H9 (cell line): ENCODE measurements around the gene SLC35F6. TPM values are rescaled to one million over a fixed set of nuclear protein-coding genes. Genes with fewer than 3 reads are reported as not detected.

ENCODE experiments used
- DNase-seq: peaks from one replicate; pipeline ENCODE4 v3.0.0-alpha.2; 2017
- H2AFZ ChIP-seq: one replicate; pipeline ENCODE4 v1.6.1; 2013; ENCODE audit warnings: mild to moderate bottlenecking, low read length, control low read depth, moderate library complexity
- H2AK5ac ChIP-seq: 2 replicates; pipeline ENCODE4 v1.6.1; 2013; ENCODE audit warnings: low read length, control low read depth, mixed read lengths; ENCODE audit not compliant: insufficient read length
- H2BK120ac ChIP-seq: one replicate; pipeline ENCODE4 v1.6.1; 2013; ENCODE audit warnings: low read depth, mild to moderate bottlenecking, low read length, control low read depth, inconsistent platforms; ENCODE audit not compliant: poor library complexity, severe bottlenecking
- H2BK12ac ChIP-seq: 2 replicates; pipeline ENCODE4 v1.6.1; 2013; ENCODE audit warnings: low read length, control low read depth, mixed read lengths, low read depth; ENCODE audit not compliant: insufficient read length
- H2BK15ac ChIP-seq: 2 replicates; pipeline ENCODE4 v1.6.1; 2013; ENCODE audit warnings: low read depth, low read length, control low read depth
- H2BK20ac ChIP-seq: one replicate; pipeline ENCODE4 v1.6.1; 2013; ENCODE audit warnings: low read depth, mild to moderate bottlenecking, low read length, control low read depth, inconsistent platforms; ENCODE audit not compliant: poor library complexity, severe bottlenecking
- H2BK5ac ChIP-seq: 2 replicates; pipeline ENCODE4 v1.6.1; 2013; ENCODE audit warnings: low read length, control low read depth, mixed read lengths; ENCODE audit not compliant: insufficient read length
- H3K14ac ChIP-seq: 2 replicates; pipeline ENCODE4 v1.6.1; 2013; ENCODE audit warnings: low read length, control low read depth; ENCODE audit not compliant: insufficient read depth
- H3K18ac ChIP-seq: 2 replicates; pipeline ENCODE4 v1.6.1; 2013; ENCODE audit warnings: low read depth, mild to moderate bottlenecking, mixed read lengths, low read length, control low read depth; ENCODE audit not compliant: insufficient read length
- H3K23ac ChIP-seq: 2 replicates; pipeline ENCODE4 v1.6.1; 2013; ENCODE audit warnings: low read length, control low read depth, mixed read lengths, low read depth; ENCODE audit not compliant: insufficient read length
- H3K23me2 ChIP-seq: 2 replicates; pipeline ENCODE4 v1.6.1; 2013; ENCODE audit warnings: low read depth, mild to moderate bottlenecking, mixed read lengths, low read length, control low read depth; ENCODE audit not compliant: insufficient read length, poor library complexity, severe bottlenecking
- H3K27ac ChIP-seq: 2 replicates; pipeline ENCODE4 v1.5.1; 2013; ENCODE audit warnings: low read length, control low read depth, mixed read lengths, low read depth; ENCODE audit not compliant: insufficient read length
- H3K27me3 ChIP-seq: 2 replicates; pipeline ENCODE4 v1.6.1; 2013; ENCODE audit warnings: low read length, control low read depth, inconsistent platforms; ENCODE audit not compliant: insufficient read depth
- H3K4ac ChIP-seq: 2 replicates; pipeline ENCODE4 v1.6.1; 2013; ENCODE audit warnings: low read depth, mild to moderate bottlenecking, control low read depth, inconsistent platforms, low read length, moderate library complexity
- H3K4me1 ChIP-seq: 2 replicates; pipeline ENCODE4 v1.6.1; 2013; ENCODE audit warnings: low read length, control low read depth, inconsistent platforms; ENCODE audit not compliant: insufficient read depth
- H3K4me2 ChIP-seq: 2 replicates; pipeline ENCODE4 v1.6.1; 2013; ENCODE audit warnings: low read length, control low read depth, mixed read lengths; ENCODE audit not compliant: insufficient read length, insufficient read depth
- H3K56ac ChIP-seq: 2 replicates; pipeline ENCODE4 v1.6.1; 2013; ENCODE audit warnings: low read depth, mild to moderate bottlenecking, mixed read lengths, low read length, control low read depth; ENCODE audit not compliant: insufficient read length
- H3K79me1 ChIP-seq: 2 replicates; pipeline ENCODE4 v1.6.1; 2013; ENCODE audit warnings: low read depth, mild to moderate bottlenecking, moderate library complexity, low read length, control low read depth, inconsistent platforms; ENCODE audit not compliant: insufficient read depth, poor library complexity, severe bottlenecking
- H3K79me2 ChIP-seq: 2 replicates; pipeline ENCODE4 v1.6.1; 2013; ENCODE audit warnings: low read length, control low read depth, inconsistent platforms; ENCODE audit not compliant: insufficient read depth
- H3K9ac ChIP-seq: 2 replicates; pipeline ENCODE4 v1.6.1; 2013; ENCODE audit warnings: low read length, control low read depth, mixed read lengths; ENCODE audit not compliant: insufficient read length; ENCODE audit errors: extremely low read depth
- H3K9me3 ChIP-seq: one replicate; pipeline ENCODE4 v1.6.1; 2013; ENCODE audit warnings: low read depth, low read length, inconsistent platforms; ENCODE audit not compliant: control insufficient read depth
- H3T11ph ChIP-seq: one replicate; pipeline ENCODE4 v1.6.1; 2013; ENCODE audit warnings: mild to moderate bottlenecking, low read length, control low read depth, inconsistent platforms
- H4K20me1 ChIP-seq: one replicate; pipeline ENCODE4 v1.6.1; 2013; ENCODE audit not compliant: control insufficient read depth, insufficient read length, insufficient read depth
- H4K5ac ChIP-seq: 2 replicates; pipeline ENCODE4 v1.6.1; 2013; ENCODE audit warnings: low read depth, mild to moderate bottlenecking, mixed read lengths, low read length, control low read depth; ENCODE audit not compliant: insufficient read length
- H4K8ac ChIP-seq: replicated peaks from 2 replicates; pipeline ENCODE4 v1.6.1; 2013; ENCODE audit warnings: low read length, control low read depth, mixed read lengths, low read depth; ENCODE audit not compliant: insufficient read length
- H4K91ac ChIP-seq: 2 replicates; pipeline ENCODE4 v1.6.1; 2013; ENCODE audit warnings: low read depth, mild to moderate bottlenecking, moderate library complexity, mixed read lengths, low read length, control low read depth; ENCODE audit not compliant: insufficient read length
- H3K27ac Mint-ChIP-seq, 3 experiments: 2 replicates in 2 of 3; 3 replicates in 1 of 3; pipeline ENCODE4 v1.8.0; 2020 to 2021; ENCODE audit warnings: mixed read lengths in 3 of 3, mild to moderate bottlenecking in 1 of 3, moderate library complexity in 1 of 3
- H3K27me3 Mint-ChIP-seq: 2 replicates; pipeline ENCODE4 v1.8.0; 2021; ENCODE audit warnings: low read depth, mild to moderate bottlenecking, moderate library complexity, mixed read lengths
- H3K36me3 Mint-ChIP-seq, 3 experiments: 2 replicates in 2 of 3; 3 replicates in 1 of 3; pipeline ENCODE4 v1.8.0; 2020 to 2021; ENCODE audit warnings: low read depth in 3 of 3, mixed read lengths in 3 of 3; ENCODE audit not compliant: insufficient read depth in 1 of 3
- H3K4me1 Mint-ChIP-seq, 2 experiments: 2 replicates each; pipeline ENCODE4 v1.8.0; 2020; ENCODE audit warnings: mixed read lengths in 2 of 2
- H3K4me3 Mint-ChIP-seq, 2 experiments: 2 replicates in 1 of 2; 3 replicates in 1 of 2; pipeline ENCODE4 v1.8.0; 2020 to 2021; ENCODE audit warnings: mild to moderate bottlenecking in 2 of 2, mixed read lengths in 2 of 2, moderate library complexity in 1 of 2
- H3K9me3 Mint-ChIP-seq, 2 experiments: 2 replicates in 1 of 2; 3 replicates in 1 of 2; pipeline ENCODE4 v1.8.0; 2020; ENCODE audit warnings: mild to moderate bottlenecking in 2 of 2, mixed read lengths in 2 of 2, moderate library complexity in 1 of 2
- CTCF ChIP-seq: fragments of 200-600 bp; sonication (generic); conservative IDR thresholded peaks from 3 replicates; pipeline ENCODE4 v1.8.0; 2021; ENCODE audit warnings: antibody characterized with exemption, mild to moderate bottlenecking
- WGBS: extraction: QIAGEN DNeasy Blood & Tissue Kit; methylation state at CpG from one replicate; pipeline ENCODE4 v1.1.7; 2013; ENCODE audit warnings: missing lambda C conversion rate, low lambda C conversion rate, mixed read lengths; ENCODE audit not compliant: insufficient read length; ENCODE audit errors: extremely low coverage; 5-methylcytosine and 5-hydroxymethylcytosine counted together
- total RNA-seq: library from RNA; stranded (reverse); gene quantifications from 2 replicates; pipeline ENCODE4 v1.2.1, GENCODE V29; 2021

SLC35F6 gene
- total RNA-seq, 1 experiment from 2014 or later = 15.7 TPM

GRCh38 chr2:26738481-26738880, 25.6 kb upstream of the SLC35F6 start:
- Histone ChIP-seq H3K79me1 (no peaks in the 10 kb centered on the region), H3K56ac (no peak overlapping the region), H3K9ac (no peak overlapping the region), H3T11ph (no peak overlapping the region), H3K27me3 (no peaks in the 10 kb centered on the region), H4K20me1 (no peaks in the 10 kb centered on the region), H2BK5ac (no peak overlapping the region), H3K18ac (no peak overlapping the region), H4K8ac (no peak overlapping the region), H3K4ac (no peak overlapping the region), H4K5ac (no peak overlapping the region), H2BK15ac (no peak overlapping the region), H3K9me3 (no peaks in the 10 kb centered on the region), H2BK12ac (no peak overlapping the region), H3K4me1 (no peaks in the 10 kb centered on the region), H2AFZ (no peak overlapping the region), H4K91ac (no peak overlapping the region), H3K27ac (no peak overlapping the region), H2BK20ac (no peak overlapping the region), H2BK120ac (no peak overlapping the region), H3K23me2 (no peaks in the 10 kb centered on the region), H3K79me2 (no peaks in the 10 kb centered on the region), H3K4me2 (no peak overlapping the region), H3K23ac (no peak overlapping the region), H3K14ac (no peak overlapping the region), H2AK5ac (no peak overlapping the region)
- TF ChIP-seq CTCF = no peak
- no peaks in the 10 kb centered on the region for H3K36me3 Mint-ChIP-seq
- H3K4me1 Mint-ChIP-seq = 0 out of 4 replicates have a peak, but pooled peaks cover 0 to 2% of the 10 kb centered on the region in 2 experiments
- H3K9me3 Mint-ChIP-seq = no peaks in the 10 kb centered on the region
- no peak for DNase-seq
- H3K4me3 Mint-ChIP-seq = no peak overlapping the region
- H3K27me3 Mint-ChIP-seq = peaks cover 9% of the 10 kb centered on the region
- H3K27ac Mint-ChIP-seq = no peak overlapping the region; a peak in 1 of 7 replicates
- WGBS = no CpG with 5 or more reads among the region's 4 CpGs
